ENCODE results near the gene RAB34. TPM values are rescaled to one million over a fixed set of nuclear protein-coding genes. Genes with fewer than 3 reads are reported as not detected.

RAB34 gene
- total and polyA plus RNA-seq, 9 of the 15 experiments (the other 6 are each of a cell fraction or from before 2014, with no cell fraction given), result 0.07 to 3.8 (median 0.46) TPM; not detected in 1

GRCh38 chr17:28750178-28751047, 32.7 kb upstream of the RAB34 start (continued):
- TF ChIP-seq, protein P1, sequence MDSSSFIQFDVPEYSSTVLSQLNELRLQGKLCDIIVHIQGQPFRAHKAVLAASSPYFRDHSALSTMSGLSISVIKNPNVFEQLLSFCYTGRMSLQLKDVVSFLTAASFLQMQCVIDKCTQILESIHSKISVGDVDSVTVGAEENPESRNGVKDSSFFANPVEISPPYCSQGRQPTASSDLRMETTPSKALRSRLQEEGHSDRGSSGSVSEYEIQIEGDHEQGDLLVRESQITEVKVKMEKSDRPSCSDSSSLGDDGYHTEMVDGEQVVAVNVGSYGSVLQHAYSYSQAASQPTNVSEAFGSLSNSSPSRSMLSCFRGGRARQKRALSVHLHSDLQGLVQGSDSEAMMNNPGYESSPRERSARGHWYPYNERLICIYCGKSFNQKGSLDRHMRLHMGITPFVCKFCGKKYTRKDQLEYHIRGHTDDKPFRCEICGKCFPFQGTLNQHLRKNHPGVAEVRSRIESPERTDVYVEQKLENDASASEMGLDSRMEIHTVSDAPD (CRISPR knock-in tag; IDR thresholded peaks at IDR 0.05), result no peak
- TF ChIP-seq KDM4B (IDR thresholded peaks at IDR 0.05; ENCODE audit: borderline replicate concordance in 2 of 2, low read depth in 1 of 2) (peak in 1 of 2 experiments; percentile 40; a peak in 1 of 4 replicates), MEF2D (tag; conservative IDR thresholded peaks at IDR 0.05; ENCODE audit: low read depth) (no peak), JUND (IDR thresholded peaks at IDR 0.05; ENCODE audit: borderline replicate concordance, low read depth, low read length) (peak; percentile 79), JUND (tag; IDR thresholded peaks at IDR 0.05; ENCODE audit: borderline replicate concordance, low read depth, low read length) (peak; percentile 13; the same call in 1 of the 3 replicates), GABPB1 (CRISPR knock-in tag; IDR thresholded peaks at IDR 0.05) (peak; percentile 76; the same call in 1 of the 2 replicates), SP1 (CRISPR knock-in tag; IDR thresholded peaks at IDR 0.05) (peak; percentile 78; the same call in 1 of the 2 replicates), RAD51 (IDR thresholded peaks at IDR 0.05; ENCODE audit: borderline replicate concordance, low read depth) (peak; percentile 6; the same call in 1 of the 2 replicates), CHD2 (IDR thresholded peaks at IDR 0.05; ENCODE audit: low read depth, low read length) (0 out of 2 replicates have a peak, but pooled peaks have one; percentile 4), IRF2 (CRISPR knock-in tag; IDR thresholded peaks at IDR 0.05) (no peak), SRSF3 (IDR thresholded peaks at IDR 0.05; ENCODE audit: insufficient read depth, low read length) (no peak)
- TF ChIP-seq, protein P2, sequence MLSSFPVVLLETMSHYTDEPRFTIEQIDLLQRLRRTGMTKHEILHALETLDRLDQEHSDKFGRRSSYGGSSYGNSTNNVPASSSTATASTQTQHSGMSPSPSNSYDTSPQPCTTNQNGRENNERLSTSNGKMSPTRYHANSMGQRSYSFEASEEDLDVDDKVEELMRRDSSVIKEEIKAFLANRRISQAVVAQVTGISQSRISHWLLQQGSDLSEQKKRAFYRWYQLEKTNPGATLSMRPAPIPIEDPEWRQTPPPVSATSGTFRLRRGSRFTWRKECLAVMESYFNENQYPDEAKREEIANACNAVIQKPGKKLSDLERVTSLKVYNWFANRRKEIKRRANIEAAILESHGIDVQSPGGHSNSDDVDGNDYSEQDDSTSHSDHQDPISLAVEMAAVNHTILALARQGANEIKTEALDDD (IDR thresholded peaks at IDR 0.05), result peak; percentile 67
